ENCODE results near the gene DDX10. TPM values are rescaled to one million over a fixed set of nuclear protein-coding genes. Genes with fewer than 3 reads are reported as not detected.

Gene DDX10
- polyA plus RNA-seq, 1 donor from 2014 or later: 15.9 TPM

DNA sequence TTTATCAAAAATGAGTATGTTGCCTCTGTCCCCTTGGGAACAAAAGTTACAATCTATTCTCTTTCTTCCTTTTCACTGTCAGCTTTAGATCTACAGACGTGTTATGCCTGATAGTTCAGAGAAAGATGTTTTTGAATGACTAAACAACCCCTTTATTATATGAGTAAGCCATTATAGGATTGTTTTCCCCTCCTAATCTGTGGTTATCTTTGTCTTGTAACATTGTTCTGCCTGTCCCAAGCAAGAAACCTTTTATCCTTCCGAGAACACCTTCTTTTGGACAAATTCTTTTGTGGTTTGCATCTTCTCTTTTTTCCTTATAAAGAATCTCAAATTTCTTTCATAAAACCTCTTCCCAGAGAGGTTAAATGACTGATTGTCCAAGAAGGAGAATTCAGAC lies 208.4 kb downstream of the DDX10 start:
- H3K27ac ChIP-seq (ENCODE audit: low read length): peak overlapping the region; percentile 18
- H3F3A ChIP-seq (ENCODE audit: insufficient read depth, low read length, poor library complexity, severe bottlenecking): no peaks in the 10 kb centered on the region
- H3K9ac ChIP-seq (ENCODE audit: low read length): no peak overlapping the region
- no peaks in the 10 kb centered on the region for H3K79me2 ChIP-seq (replicated peaks; ENCODE audit: insufficient read depth, low read length)
- H4K20me1 ChIP-seq (ENCODE audit: insufficient read depth): no peaks in the 10 kb centered on the region
- no peaks in the 10 kb centered on the region for H3K36me3 ChIP-seq (ENCODE audit: insufficient read depth, low read length)
- no peak overlapping the region for H3K4me3 ChIP-seq (ENCODE audit: low read length)
- no peaks in the 10 kb centered on the region for H3K9me2 ChIP-seq (ENCODE audit: insufficient read depth, low read length)
- H2AFZ ChIP-seq (ENCODE audit: low read depth, low read length): no peak overlapping the region
- no peaks in the 10 kb centered on the region for H3K27me3 ChIP-seq (ENCODE audit: insufficient read depth, low read depth, low read length)
- no peak overlapping the region for H3K4me2 ChIP-seq (ENCODE audit: low read length)
- TF ChIP-seq, protein P1, sequence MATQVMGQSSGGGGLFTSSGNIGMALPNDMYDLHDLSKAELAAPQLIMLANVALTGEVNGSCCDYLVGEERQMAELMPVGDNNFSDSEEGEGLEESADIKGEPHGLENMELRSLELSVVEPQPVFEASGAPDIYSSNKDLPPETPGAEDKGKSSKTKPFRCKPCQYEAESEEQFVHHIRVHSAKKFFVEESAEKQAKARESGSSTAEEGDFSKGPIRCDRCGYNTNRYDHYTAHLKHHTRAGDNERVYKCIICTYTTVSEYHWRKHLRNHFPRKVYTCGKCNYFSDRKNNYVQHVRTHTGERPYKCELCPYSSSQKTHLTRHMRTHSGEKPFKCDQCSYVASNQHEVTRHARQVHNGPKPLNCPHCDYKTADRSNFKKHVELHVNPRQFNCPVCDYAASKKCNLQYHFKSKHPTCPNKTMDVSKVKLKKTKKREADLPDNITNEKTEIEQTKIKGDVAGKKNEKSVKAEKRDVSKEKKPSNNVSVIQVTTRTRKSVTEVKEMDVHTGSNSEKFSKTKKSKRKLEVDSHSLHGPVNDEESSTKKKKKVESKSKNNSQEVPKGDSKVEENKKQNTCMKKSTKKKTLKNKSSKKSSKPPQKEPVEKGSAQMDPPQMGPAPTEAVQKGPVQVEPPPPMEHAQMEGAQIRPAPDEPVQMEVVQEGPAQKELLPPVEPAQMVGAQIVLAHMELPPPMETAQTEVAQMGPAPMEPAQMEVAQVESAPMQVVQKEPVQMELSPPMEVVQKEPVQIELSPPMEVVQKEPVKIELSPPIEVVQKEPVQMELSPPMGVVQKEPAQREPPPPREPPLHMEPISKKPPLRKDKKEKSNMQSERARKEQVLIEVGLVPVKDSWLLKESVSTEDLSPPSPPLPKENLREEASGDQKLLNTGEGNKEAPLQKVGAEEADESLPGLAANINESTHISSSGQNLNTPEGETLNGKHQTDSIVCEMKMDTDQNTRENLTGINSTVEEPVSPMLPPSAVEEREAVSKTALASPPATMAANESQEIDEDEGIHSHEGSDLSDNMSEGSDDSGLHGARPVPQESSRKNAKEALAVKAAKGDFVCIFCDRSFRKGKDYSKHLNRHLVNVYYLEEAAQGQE (IDR thresholded peaks at IDR 0.05; ENCODE audit: borderline replicate concordance): no peak
- TF ChIP-seq EP300 (conservative IDR thresholded peaks at IDR 0.05; ENCODE audit: poor library complexity, severe bottlenecking): peak; percentile 30
- H3K9me3 ChIP-seq (ENCODE audit: low read length): no peaks in the 10 kb centered on the region

DNA sequence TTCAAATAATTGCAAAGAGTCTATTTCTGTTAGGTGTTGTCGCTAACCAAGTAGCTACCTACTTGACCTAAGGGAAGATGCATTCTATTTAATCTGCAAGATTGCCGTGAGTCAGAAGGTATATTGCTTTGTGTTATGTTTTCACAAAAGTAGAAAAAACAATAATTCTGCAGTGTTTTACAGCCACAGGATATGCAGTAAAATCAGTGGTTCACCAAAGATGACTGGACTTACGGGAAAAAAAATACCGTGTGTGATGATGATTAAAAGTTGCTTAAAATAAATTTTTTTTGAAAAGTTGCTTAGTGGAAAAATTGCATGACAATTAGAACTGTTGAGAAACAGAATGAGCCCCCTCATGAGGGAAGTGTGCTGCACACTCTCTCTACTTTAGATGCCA lies 209.1 kb downstream of the DDX10 start:
- Histone ChIP-seq H3K27me3 (ENCODE audit: insufficient read depth, low read depth, low read length) (no peaks in the 10 kb centered on the region), H3K9me2 (ENCODE audit: insufficient read depth, low read length) (no peaks in the 10 kb centered on the region), H3K36me3 (ENCODE audit: insufficient read depth, low read length) (no peaks in the 10 kb centered on the region), H3K27ac (ENCODE audit: low read length) (no peak overlapping the region), H3K4me3 (ENCODE audit: low read length) (no peak overlapping the region), H3K9me3 (ENCODE audit: low read length) (no peaks in the 10 kb centered on the region), H3K4me2 (ENCODE audit: low read length) (no peak overlapping the region), H3K79me2 (replicated peaks; ENCODE audit: insufficient read depth, low read length) (no peaks in the 10 kb centered on the region), H2AFZ (ENCODE audit: low read depth, low read length) (no peak overlapping the region), H3F3A (ENCODE audit: insufficient read depth, low read length, poor library complexity, severe bottlenecking) (no peaks in the 10 kb centered on the region), H4K20me1 (ENCODE audit: insufficient read depth) (no peaks in the 10 kb centered on the region), H3K9ac (ENCODE audit: low read length) (no peak overlapping the region)
- no peak for TF ChIP-seq RAD21 (conservative IDR thresholded peaks at IDR 0.05)
- no peak for TF ChIP-seq EP300 (conservative IDR thresholded peaks at IDR 0.05; ENCODE audit: poor library complexity, severe bottlenecking)
- TF ChIP-seq, protein P2, sequence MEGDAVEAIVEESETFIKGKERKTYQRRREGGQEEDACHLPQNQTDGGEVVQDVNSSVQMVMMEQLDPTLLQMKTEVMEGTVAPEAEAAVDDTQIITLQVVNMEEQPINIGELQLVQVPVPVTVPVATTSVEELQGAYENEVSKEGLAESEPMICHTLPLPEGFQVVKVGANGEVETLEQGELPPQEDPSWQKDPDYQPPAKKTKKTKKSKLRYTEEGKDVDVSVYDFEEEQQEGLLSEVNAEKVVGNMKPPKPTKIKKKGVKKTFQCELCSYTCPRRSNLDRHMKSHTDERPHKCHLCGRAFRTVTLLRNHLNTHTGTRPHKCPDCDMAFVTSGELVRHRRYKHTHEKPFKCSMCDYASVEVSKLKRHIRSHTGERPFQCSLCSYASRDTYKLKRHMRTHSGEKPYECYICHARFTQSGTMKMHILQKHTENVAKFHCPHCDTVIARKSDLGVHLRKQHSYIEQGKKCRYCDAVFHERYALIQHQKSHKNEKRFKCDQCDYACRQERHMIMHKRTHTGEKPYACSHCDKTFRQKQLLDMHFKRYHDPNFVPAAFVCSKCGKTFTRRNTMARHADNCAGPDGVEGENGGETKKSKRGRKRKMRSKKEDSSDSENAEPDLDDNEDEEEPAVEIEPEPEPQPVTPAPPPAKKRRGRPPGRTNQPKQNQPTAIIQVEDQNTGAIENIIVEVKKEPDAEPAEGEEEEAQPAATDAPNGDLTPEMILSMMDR (IDR thresholded peaks at IDR 0.05; ENCODE audit: poor library complexity, severe bottlenecking): no peak
- no peak for TF ChIP-seq MXI1 (conservative IDR thresholded peaks at IDR 0.05; ENCODE audit: poor library complexity, severe bottlenecking)
- no peak for TF ChIP-seq EZH2 (IDR thresholded peaks at IDR 0.05; ENCODE audit: borderline replicate concordance, insufficient read depth, low read length, poor library complexity, severe bottlenecking)
- TF ChIP-seq TAF1 (IDR thresholded peaks at IDR 0.05; ENCODE audit: low read depth): no peak
- TF ChIP-seq, protein P1 (IDR thresholded peaks at IDR 0.05; ENCODE audit: borderline replicate concordance): no peak
- TF ChIP-seq SMC3 (conservative IDR thresholded peaks at IDR 0.05; ENCODE audit: poor library complexity): no peak
- no peak for TF ChIP-seq POLR2AphosphoS5 (IDR thresholded peaks at IDR 0.05)
